Psoas muscle (tissue), 8 donors: Measurements from ENCODE around the gene MPL. TPM values are rescaled to one million over a fixed set of nuclear protein-coding genes. Genes with fewer than 3 reads are reported as not detected.
A peak's percentile ranks its signal among the peaks of the same experiment; 100 is the strongest.

Experiments used
- ATAC-seq, 4 donors: fragments of 200-7000 bp; cut with Tn5 transposase; one replicate each; pipeline ENCODE4 v1.9.1; 2020; ENCODE audit warnings: moderate library complexity in 3 of 4, mild to moderate bottlenecking in 2 of 4
- DNase-seq, 2 donors: peaks; one replicate each; pipeline ENCODE4 v3.0.0-alpha.2; 2020
- H3K27ac ChIP-seq: fragments of 200-600 bp; one replicate; pipeline ENCODE4 v1.8.0; 2022
- H3K27me3 ChIP-seq, 3 donors: fragments of 200-600 bp in 1 of 3; one replicate each; pipeline versions ENCODE4 v1.6.1 to v1.8.0; 2013 to 2022; ENCODE audit warnings: low read length in 2 of 3, mild to moderate bottlenecking in 2 of 3, moderate library complexity in 1 of 3; ENCODE audit not compliant: insufficient read depth in 3 of 3
- H3K36me3 ChIP-seq, 2 donors: fragments of 200-600 bp in 1 of 2; one replicate each; pipeline versions ENCODE4 v1.6.1 to v1.8.0; 2013 to 2022; ENCODE audit warnings: low read depth in 1 of 2, mild to moderate bottlenecking in 1 of 2, moderate library complexity in 1 of 2; ENCODE audit not compliant: insufficient read depth in 1 of 2
- H3K4me1 ChIP-seq: fragments of 200-600 bp; one replicate; pipeline ENCODE4 v1.8.0; 2022
- H3K4me3 ChIP-seq: fragments of 200-600 bp; one replicate; pipeline ENCODE4 v1.8.0; 2022; ENCODE audit warnings: mild to moderate bottlenecking
- H3K9me3 ChIP-seq: fragments of 200-600 bp; one replicate; pipeline ENCODE4 v1.8.0; 2022
- WGBS, 3 donors: extraction: QIAGEN DNeasy Blood & Tissue Kit; methylation state at CpG; one replicate each; pipeline versions ENCODE4 v1.1.6 to v1.1.7; 2013; 5-methylcytosine and 5-hydroxymethylcytosine counted together
- intact Hi-C, 2 donors: fragments of 100-400 bp; cut with DNase I; formaldehyde crosslinking; loops; one replicate each; pipeline versions ENCODE4 v1.11.0 to v1.14.2; 2022
- polyA plus RNA-seq, 3 donors: library from polyadenylated mRNA; stranded (reverse); fragments of 200-250 nt; gene quantifications; one replicate each; pipeline ENCODE4 v1.2.3, GENCODE V29; 2013
- total RNA-seq, 4 donors: library from RNA; stranded (reverse); fragmentation: NEBNext Ultra II Directional in 2 of 4; extraction: Animal tissue kit (Norgen Biotek cat#: 25700) in 2 of 4; gene quantifications; one replicate each; pipeline versions ENCODE4 v1.2.1 to v1.2.4, GENCODE V29; 2021 to 2023
- TF ChIP-seq, protein P1 (sequence below): fragments of 200-600 bp; IDR thresholded peaks from one replicate; pipeline ENCODE4 v1.8.0; 2022; ENCODE audit warnings: antibody characterized with exemption
- donor health status: healthy with polysubstance abuse.
- donor health status: DM: no; HTN: no; CAD: no; lungs with moderate emphysema.
- donor health status: Bipolar disorder and iron deficiency.
- donor health status: healthy.
- donor health status: DM: yes; HTN: yes; CAD: no.
- donor health status: DM: no; HTN: no; CAD: no.
- donor health status: DM: no; HTN: no; CAD: no.
- donor health status: DM: yes; HTN: yes; CAD: no.

Gene MPL
- total and polyA plus RNA-seq, 7 donors, result 0.01 to 0.11 TPM; not detected in 5

DNA sequence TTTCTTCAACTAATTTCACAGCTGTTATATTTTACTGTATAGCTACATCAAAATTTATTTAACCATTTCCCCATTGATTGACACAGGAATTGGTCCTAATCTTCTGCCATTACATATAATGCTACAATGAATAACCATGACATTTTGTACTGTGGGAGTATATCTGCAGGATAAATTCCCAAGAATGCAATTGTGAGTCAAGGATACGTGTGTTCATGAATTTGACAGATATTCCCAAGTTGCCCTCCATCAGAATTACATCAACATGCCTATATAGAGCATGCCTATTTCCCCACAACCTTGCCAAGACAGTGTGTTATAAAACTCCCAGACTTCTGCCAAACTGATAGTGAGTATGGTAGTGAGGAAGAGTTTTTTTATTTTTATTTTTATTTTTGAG, 39.6 kb upstream of the MPL start:
- Histone ChIP-seq H3K27ac (no peak overlapping the region), H3K27me3 (no peaks in the 10 kb centered on the region), H3K9me3 (no peaks in the 10 kb centered on the region), H3K4me3 (no peak overlapping the region), H3K36me3 (no peaks in the 10 kb centered on the region), H3K4me1 (peaks cover 12% of the 10 kb centered on the region)
- intact Hi-C loops, result no loop called here
- ATAC-seq (no peak), DNase-seq (no peak)
- TF ChIP-seq, protein P1, sequence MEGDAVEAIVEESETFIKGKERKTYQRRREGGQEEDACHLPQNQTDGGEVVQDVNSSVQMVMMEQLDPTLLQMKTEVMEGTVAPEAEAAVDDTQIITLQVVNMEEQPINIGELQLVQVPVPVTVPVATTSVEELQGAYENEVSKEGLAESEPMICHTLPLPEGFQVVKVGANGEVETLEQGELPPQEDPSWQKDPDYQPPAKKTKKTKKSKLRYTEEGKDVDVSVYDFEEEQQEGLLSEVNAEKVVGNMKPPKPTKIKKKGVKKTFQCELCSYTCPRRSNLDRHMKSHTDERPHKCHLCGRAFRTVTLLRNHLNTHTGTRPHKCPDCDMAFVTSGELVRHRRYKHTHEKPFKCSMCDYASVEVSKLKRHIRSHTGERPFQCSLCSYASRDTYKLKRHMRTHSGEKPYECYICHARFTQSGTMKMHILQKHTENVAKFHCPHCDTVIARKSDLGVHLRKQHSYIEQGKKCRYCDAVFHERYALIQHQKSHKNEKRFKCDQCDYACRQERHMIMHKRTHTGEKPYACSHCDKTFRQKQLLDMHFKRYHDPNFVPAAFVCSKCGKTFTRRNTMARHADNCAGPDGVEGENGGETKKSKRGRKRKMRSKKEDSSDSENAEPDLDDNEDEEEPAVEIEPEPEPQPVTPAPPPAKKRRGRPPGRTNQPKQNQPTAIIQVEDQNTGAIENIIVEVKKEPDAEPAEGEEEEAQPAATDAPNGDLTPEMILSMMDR, result no peak
- 76 to 91% (median 86%) methylated on average over 1 of the region's 1 CpG for WGBS, 3 donors

DNA sequence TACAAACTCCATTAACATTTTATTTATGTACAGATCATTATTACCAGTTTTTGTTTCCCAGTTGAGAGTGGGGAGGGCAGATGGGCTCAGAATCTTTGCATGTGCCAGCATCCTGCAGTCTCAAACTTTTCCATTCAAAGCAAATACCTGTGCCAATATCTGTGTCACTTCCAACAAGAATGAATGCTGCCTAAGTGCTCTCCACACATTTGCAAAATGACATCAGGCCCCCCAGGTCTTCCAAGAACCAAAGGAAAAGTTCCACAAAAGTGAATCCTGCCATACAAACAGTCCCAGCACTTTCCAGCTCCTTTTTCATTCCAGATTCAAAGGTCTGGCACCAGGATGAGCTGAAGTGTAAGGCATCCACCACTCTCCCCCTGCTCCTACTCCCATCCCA, 38.5 kb upstream of the MPL start:
- peak overlapping the region; percentile 50 for H3K27ac ChIP-seq

DNA sequence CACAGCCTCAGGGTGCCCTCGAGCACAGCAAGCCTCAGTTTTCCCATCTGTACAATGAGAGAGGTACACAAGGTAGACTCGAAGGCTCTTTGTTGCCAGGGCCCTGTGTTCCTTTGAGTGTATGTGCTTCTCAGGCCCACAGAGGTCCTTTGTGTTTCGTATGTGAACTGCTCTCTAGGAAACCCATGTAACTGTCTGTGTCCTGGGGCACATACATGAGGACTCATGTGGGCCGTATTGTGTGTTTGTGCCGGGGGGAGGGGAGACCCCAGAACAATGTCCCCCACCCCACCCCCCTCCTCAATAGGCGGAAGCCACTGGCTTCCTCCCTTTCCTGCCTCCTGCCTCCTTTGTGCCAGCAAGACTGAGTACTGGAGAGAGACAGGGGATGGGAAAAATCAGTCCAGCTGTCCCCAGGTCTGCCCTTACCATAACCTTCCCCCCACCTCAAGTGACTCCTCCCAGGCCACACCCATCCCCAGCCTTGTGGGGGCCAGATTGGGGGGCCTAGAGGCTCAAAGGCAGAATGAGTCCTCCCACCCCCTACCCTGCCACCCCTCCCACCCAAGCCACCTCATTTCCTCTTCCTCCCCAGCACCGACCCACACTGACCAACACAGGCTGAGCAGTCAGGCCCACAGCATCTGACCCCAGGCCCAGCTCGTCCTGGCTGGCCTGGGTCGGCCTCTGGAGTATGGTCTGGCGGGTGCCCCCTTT, 37.1 kb upstream of the MPL start, which contains the start of gene TIE1:
TIE1 (plus strand) TSS at position 605 of the 717 bp plus-strand sequence; CDS start at position 695, 90 bp downstream.
- intact Hi-C loops, result loop anchor here in 1 of 2 donors (5.0 kb wide), 1 partner anchor 63 kb away; no protein-coding TSS in a partner anchor
- Histone ChIP-seq H3K4me1 (peaks cover 12% of the 10 kb centered on the region), H3K27ac (peak within 1 kb of the TSS; percentile 53), H3K36me3 (no peaks in the 10 kb centered on the region), H3K4me3 (peak within 1 kb of the TSS; percentile 54), H3K27me3 (no peaks in the 10 kb centered on the region), H3K9me3 (no peaks in the 10 kb centered on the region)
- DNase-seq (peak in 1 of 2 donors; percentile 31), ATAC-seq (peak; percentile 21 to 62 (median 52))
- 66 to 78% (median 75%) methylated on average over 10 of the region's 10 CpGs for WGBS, 3 donors
- TF ChIP-seq, protein P1, result no peak

More for the DNA sequence above, 38.5 kb upstream of the MPL start:
- no peak overlapping the region for H3K4me3 ChIP-seq
- no peaks in the 10 kb centered on the region for H3K9me3 ChIP-seq
- no peaks in the 10 kb centered on the region for H3K27me3 ChIP-seq
- no peak for ATAC-seq
- no peak for DNase-seq
- no peaks in the 10 kb centered on the region for H3K36me3 ChIP-seq
- intact Hi-C loops, result no loop called here
- TF ChIP-seq, protein P1, result no peak
- H3K4me1 ChIP-seq, result peaks cover 12% of the 10 kb centered on the region

DNA sequence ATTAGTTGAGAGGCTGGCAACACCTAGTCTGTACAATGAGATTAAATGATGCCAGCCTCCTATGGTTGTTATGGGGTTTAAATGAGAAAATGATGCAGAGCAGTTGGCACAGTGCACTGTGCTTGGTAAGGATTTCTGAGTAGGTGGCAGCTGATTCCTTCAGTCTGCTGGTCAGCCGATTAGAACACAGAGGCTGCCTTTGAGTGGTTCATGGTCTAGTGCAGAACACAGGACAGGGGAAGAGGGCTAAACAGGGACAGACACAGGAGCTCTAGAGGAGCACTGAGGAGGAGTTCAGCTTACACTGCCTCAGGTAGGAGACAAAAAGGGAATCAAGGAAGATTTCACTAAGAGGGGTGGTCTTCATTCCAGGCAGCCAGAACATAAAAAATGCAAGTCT, 35.4 kb upstream of the MPL start:
- no peak for DNase-seq
- H3K27ac ChIP-seq, result no peak overlapping the region
- peak overlapping the region; percentile 54 for H3K4me3 ChIP-seq
- H3K4me1 ChIP-seq, result peaks cover 6% of the 10 kb centered on the region
- 65 to 67% (median 67%) methylated on average over 1 of the region's 1 CpG for WGBS, 3 donors
- intact Hi-C loops, result loop anchor here in 1 of 2 donors (5.0 kb wide), 1 partner anchor 65 kb away; no protein-coding TSS in a partner anchor
- no peaks in the 10 kb centered on the region for H3K36me3 ChIP-seq
- H3K27me3 ChIP-seq, result no peaks in the 10 kb centered on the region
- TF ChIP-seq, protein P1, result no peak
- no peak for ATAC-seq
- H3K9me3 ChIP-seq, result no peaks in the 10 kb centered on the region
